DMS 273 (cell line): ENCODE measurements around the gene MRPS21.
A peak's percentile ranks its signal among the peaks of the same experiment; 100 is the strongest.

ENCODE experiments used
- DNase-seq: peaks from one replicate; lab custom pipeline; 2025; ENCODE audit not compliant: unreplicated experiment; lab: John Stamatoyannopoulos, UW

Gene MRPS21

GRCh38 chr1:150293433-150294253 is at the start of gene MRPS21:
Gene MRPS21, plus strand, starts transcription at chr1:150293861. Its CDS starts 506 bp downstream, at chr1:150294367.
- DNase-seq, result peak; percentile 97

- no peak for DNase-seq
These were observed 43.7 kb upstream of the MRPS21 start for GRCh38 chr1:150249936-150250335.

GRCh38 chr1:150256198-150256553 is 37.5 kb upstream of the MRPS21 start:
- DNase-seq, result peak; percentile 57

DNA sequence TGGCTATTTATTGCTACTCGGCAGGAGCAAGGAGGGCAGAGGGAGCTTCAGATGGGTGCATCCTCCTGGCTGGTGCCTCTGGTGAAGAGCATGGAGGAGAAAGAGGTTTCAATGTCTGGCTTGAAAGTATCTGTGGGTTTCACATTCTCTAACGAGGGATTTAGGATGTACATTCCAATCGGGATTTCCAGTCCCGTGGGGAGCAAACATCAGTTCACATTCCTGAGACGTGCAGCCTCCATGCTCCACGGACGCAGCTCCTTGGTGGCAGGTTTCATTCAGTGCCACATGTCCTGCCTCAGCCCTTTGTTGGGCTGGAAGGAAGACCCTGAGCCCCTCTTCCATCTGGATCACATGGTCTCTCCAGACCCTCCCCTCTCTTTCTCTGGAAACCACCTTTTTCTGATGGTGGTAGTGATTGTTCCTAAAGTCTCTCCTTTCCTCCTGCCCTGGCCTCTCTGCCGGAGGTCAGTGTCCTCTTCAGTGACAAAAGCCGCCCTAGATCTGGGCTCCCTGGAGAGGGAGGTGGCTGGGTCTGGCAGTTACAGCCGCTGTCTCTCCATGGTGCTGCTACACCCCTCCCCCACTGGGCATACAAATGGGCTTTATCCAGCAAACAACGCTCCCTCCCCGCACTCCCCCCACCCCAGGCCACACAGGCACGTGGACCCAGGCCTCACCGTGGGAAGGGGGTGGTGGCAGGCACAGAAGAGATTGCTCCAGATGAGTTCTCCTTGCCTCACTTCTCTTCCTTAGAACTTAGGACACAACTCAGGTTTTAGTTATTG is 36.9 kb upstream of the MRPS21 start:
- DNase-seq, result peak; percentile 44

DNA sequence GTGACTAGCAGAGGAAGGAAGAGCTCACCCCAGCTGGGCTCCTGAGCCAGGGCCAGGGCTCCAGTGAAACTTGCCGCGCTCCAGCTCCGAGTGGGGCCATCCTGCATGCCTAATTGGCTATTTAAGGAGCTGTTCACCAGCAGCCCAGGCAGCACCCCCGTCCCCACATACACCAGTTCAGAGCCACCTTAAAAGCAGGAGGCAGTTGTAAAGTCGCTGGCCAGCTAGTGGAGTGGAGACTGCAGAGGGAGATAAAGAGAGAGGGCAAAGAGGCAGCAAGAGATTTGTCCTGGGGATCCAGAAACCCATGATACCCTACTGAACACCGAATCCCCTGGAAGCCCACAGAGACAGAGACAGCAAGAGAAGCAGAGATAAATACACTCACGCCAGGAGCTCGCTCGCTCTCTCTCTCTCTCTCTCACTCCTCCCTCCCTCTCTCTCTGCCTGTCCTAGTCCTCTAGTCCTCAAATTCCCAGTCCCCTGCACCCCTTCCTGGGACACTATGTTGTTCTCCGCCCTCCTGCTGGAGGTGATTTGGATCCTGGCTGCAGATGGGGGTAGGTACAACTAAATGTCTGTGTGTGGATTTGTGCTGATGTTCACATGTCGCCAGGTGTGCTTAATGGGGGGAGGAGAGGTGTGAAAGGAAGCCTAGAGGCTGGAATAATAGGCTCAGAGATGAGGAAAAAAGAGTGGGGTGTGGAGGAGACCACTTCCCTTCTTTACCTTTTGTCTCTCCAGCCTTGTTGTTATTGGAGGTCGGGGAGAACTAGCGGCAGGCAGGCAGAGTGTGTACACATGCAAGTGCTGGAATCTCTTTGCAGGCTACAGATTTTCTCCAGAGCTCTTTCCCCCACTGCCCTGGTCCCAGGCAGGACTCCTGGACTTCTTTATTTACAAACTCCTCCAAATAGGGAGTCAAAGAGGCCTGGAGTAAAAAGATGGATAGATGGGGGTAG is 35.8 kb upstream of the MRPS21 start, which contains the start of gene CA14:
TSS of gene CA14 (plus strand) at position 151 of the 962 bp plus-strand sequence. CDS start at position 506, 355 bp downstream.
- DNase-seq, result peak; percentile 66

DNA sequence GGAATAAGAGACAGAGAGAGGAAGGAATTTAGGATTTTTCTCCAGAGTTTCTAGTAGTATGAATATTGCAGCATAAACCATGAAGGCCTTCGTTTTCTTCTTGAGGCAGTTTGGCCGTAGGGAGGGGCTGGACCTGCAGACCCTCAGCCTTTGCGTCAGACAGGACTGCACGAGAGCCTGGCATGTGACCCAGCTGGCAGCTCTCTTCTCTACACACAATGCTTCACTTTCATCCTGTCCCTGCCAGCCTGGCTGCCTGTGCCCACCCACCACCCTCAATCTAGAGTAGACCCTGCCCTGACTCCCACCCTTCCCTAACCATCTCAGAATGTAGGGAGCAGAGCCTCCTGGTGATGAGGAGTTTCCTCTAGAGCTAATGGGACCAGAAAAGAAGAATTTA is 34.4 kb upstream of the MRPS21 start:
- DNase-seq, result peak; percentile 31

DNA sequence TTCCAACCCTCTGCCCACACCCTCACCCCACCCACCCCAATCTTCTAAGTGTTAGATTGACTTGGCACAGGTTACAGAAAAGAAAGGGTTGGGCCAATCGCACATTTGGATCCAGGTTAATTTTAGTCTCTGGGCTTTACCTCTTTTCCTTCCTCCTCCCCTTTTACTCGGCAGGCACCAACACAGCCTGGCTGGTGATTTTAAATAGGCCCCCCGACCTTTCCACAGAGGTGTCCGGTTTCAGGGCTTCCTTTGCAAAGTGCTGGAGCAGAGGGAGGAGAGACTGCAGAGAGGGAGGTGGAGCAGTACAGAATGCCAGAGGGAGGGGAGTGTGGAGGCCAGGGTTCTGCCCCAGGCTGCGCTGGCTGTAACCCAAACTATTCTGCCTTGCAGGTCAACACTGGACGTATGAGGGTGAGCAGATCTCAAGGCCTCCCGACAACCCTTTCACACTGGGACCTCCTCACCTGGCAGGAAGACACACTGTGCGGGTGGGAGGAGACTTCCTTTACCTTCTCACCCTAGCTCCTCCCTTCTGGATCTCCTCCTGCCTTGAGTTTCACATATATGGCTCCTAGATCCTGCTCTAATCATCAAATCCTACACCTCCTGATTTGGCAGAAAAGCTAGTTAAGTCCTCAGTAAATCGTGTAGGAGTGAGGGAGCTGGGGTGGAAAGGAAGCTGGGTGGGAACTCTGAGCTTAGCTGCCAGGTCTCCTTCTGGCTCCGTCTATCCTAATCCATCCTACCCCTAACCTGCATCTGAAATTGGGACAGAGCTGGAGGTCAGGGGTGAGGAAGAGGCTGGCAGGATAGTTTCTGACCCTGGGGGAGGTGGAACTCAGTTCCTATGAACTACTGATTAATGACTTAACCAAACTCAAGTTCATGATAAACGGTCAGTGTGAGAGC is 33.6 kb upstream of the MRPS21 start:
- DNase-seq, result peak; percentile 88

DNA sequence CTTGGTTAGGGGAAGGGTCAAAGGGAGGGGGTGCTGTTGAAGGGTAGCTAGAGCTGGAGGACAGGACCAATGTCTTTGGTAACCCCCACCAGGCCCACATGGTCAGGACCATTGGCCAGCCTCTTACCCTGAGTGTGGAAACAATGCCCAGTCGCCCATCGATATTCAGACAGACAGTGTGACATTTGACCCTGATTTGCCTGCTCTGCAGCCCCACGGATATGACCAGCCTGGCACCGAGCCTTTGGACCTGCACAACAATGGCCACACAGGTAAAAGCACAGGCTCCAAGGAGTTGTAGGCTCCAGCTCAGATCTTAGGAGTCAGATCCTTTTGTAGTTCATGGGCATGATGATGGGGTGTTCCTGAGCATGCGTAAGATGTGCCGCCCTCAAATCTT is 32.3 kb upstream of the MRPS21 start:
- DNase-seq, result no peak

DNA sequence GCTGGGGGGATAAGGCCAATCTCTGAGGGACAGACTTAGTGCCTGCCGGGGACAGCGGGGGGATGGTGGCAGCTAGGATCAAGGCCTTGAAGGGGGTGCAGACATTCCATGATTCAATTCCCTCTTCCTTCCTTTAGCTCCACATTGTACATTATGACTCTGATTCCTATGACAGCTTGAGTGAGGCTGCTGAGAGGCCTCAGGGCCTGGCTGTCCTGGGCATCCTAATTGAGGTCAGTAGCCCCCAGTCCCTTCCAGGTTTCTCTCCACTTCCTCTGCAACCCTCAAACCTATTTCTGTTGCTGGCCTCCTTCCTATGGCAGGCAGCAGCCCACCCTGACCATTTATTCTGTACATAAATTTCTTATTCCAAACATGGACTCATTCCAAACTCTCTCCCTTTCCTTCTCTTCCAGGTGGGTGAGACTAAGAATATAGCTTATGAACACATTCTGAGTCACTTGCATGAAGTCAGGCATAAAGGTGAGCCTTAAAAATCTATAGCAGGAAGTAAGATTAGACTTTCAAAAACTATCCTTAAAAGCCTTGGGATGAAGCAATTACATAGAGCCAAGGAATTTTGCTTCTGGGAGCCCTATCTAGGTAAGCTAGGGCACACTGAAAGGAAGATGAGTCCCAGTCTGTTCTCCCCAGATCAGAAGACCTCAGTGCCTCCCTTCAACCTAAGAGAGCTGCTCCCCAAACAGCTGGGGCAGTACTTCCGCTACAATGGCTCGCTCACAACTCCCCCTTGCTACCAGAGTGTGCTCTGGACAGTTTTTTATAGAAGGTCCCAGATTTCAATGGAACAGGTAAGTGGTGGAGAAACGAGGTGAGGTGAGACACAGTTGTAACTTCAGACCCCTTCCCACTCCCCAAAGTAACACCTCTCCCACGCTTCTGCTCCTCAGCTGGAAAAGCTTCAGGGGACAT is 31.0 kb upstream of the MRPS21 start:
- peak; percentile 30 for DNase-seq

- no peak for DNase-seq
These were observed 30.1 kb upstream of the MRPS21 start for GRCh38 chr1:150263549-150263948.

DNA sequence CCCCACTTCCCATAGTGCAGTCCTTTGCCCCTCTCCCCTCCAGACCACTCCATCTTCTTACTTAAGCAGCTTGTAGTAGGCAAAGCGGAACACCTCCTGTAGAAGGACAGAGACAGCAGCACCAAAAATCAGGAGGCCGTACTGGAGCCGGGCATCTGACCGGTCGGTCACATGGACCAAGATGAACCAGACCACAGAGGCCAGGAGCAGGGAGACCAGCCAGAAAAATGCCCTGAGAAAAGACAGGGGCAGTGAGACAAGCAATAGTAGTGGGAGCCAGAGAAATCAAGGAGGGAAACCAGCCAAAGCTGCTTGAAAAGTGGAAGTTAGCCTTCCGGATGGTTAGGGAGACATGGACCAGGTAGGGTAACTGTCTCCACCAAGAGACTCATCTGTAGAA is 25.8 kb upstream of the MRPS21 start:
- no peak for DNase-seq

GRCh38 chr1:150268340-150268704 is 25.3 kb upstream of the MRPS21 start:
- peak; percentile 52 for DNase-seq

DNA sequence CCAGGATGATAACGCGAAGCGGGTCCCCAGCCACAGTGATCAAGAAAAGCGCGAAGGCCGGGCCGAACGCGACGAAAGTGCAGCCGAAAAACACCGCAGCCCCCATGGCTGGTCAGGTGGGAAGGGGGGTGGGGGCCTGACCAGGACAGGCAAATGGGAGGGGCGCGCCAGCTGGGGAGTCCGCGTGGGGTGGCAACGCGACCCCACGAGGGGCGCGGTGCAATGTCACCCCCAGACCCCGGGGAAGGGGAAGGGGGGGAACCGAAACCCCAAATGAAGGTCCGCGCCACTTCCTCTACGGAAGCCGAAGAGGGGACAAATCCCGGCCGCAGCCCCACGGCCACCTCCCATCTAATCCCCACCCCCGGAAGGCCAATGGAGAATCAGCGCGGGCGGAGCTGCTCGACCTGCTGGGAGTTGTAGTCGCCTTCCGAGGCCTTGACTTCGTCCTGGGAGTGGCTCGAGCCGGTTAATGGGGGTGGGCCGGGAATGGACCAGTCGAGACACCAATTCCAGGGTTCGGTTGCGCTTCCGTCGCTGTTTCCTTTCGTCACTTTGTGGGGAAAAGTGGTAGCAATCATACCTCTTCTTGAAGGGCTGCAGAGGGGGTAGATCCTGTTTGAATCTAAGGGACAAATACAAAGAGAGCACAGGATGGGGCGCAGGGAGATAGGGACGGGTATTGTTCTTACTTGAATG is 24.8 kb upstream of the MRPS21 start, which contains the start of gene APH1A:
TSS of gene APH1A (minus strand) at position 312 of the 699 bp plus-strand sequence. CDS start at position 106, 206 bp downstream.
- DNase-seq, result peak; percentile 99

GRCh38 chr1:150269451-150269850 is 24.2 kb upstream of the MRPS21 start:
- no peak for DNase-seq

DNA sequence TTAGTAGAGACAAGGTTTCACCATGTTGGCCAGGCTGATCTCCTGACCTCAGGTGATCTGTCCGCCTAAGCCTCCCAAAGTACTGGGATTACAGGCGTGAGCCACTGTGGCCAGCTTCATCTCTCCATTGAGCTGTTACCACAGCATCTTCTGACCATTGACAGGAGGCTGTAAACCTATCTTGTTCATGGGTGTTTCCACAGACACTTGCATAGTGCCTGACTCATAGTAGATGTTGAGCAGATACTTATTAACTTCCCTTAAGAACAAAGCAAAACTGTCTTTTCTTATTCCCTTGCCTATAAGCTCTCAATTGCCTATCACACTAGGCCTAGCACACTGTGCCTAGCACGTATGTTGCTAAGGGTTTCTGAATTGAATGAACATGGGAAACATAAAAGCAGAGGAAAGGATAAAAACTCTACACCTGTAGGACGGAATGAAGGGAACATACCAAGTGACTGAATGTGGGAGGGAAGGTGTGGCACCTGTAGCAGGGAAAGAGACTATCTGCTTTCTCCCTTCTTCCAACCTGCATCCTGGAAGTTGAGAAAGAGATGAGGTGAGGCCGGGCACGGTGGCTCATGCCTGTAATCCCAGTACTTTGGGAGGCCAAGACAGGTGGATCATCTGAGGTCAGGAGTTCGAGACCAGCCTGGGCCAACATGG is 22.2 kb upstream of the MRPS21 start:
- no peak for DNase-seq

GRCh38 chr1:150273311-150273710 is 20.4 kb upstream of the MRPS21 start:
- DNase-seq, result no peak

GRCh38 chr1:150280138-150280707 is 13.4 kb upstream of the MRPS21 start:
- DNase-seq, result no peak
